PC-9 (cell line): ENCODE results near the gene GBX1. TPM values are rescaled to one million over a fixed set of nuclear protein-coding genes. Genes with fewer than 3 reads are reported as not detected.

Experiments used
- BruUV-seq: library from RNA; stranded (reverse); fragments of 400-500 nt; replicated peaks from 2 replicates; lab custom pipeline; 2021; lab: Mats Ljungman, UMichigan
- CTCF ChIA-PET: fragments of 300-600 bp; sonication (Branson Sonifier 250); formaldehyde crosslinking; loops from one replicate; lab custom pipeline; 2022; ENCODE audit warnings: antibody characterized with exemption; lab: Charles Lee
- POLR2A ChIA-PET: fragments of 300-600 bp; sonication (Branson Sonifier 250); formaldehyde crosslinking; loops from one replicate; lab custom pipeline; 2022; ENCODE audit warnings: antibody characterized with exemption; ENCODE audit not compliant: unreplicated experiment; lab: Charles Lee
- DNase-seq, 2 experiments: peaks; one replicate each; pipeline versions ENCODE4 v3.0.0 to v3.0.0-alpha.2; 2015 to 2022; ENCODE audit warnings: mixed read lengths in 1 of 2
- H2AFZ ChIP-seq: fragments of 200-600 bp; sonication (generic); 2 replicates; pipeline ENCODE4 v1.8.1; 2017; ENCODE audit warnings: antibody characterized with exemption
- H3F3A ChIP-seq: fragments of 200-600 bp; sonication (generic); 2 replicates; pipeline ENCODE4 v1.8.1; 2017; ENCODE audit warnings: antibody characterized with exemption, mild to moderate bottlenecking, low read depth; ENCODE audit not compliant: insufficient read depth
- H3K27ac ChIP-seq: fragments of 200-600 bp; sonication (generic); 2 replicates; pipeline ENCODE4 v1.6.1; 2016; ENCODE audit warnings: mixed run types
- H3K27me3 ChIP-seq: fragments of 200-600 bp; sonication (generic); 2 replicates; pipeline ENCODE4 v1.6.1; 2016; ENCODE audit warnings: low read depth, mixed run types; ENCODE audit not compliant: insufficient read depth
- H3K36me3 ChIP-seq: fragments of 200-600 bp; sonication (generic); 2 replicates; pipeline ENCODE4 v1.6.1; 2016; ENCODE audit warnings: low read depth, mixed run types
- H3K4me1 ChIP-seq: fragments of 200-600 bp; sonication (generic); replicated peaks from 2 replicates; pipeline ENCODE4 v1.6.1; 2016; ENCODE audit warnings: mixed run types; ENCODE audit not compliant: insufficient read depth
- H3K4me2 ChIP-seq: fragments of 200-600 bp; sonication (generic); 2 replicates; pipeline ENCODE4 v1.6.1; 2017; ENCODE audit warnings: mixed run types
- H3K4me3 ChIP-seq: fragments of 200-600 bp; sonication (generic); 2 replicates; pipeline ENCODE4 v1.6.1; 2016; ENCODE audit warnings: mixed run types
- H3K79me2 ChIP-seq: fragments of 200-600 bp; sonication (generic); 2 replicates; pipeline ENCODE4 v1.6.1; 2017; ENCODE audit warnings: low read depth, mixed run types
- H3K9me2 ChIP-seq: fragments of 200-600 bp; sonication (generic); 2 replicates; pipeline ENCODE4 v1.8.1; 2017; ENCODE audit warnings: mild to moderate bottlenecking; ENCODE audit not compliant: insufficient read depth
- H3K9me3 ChIP-seq: fragments of 200-600 bp; sonication (generic); 2 replicates; pipeline ENCODE4 v1.8.1; 2016; ENCODE audit warnings: low read depth; ENCODE audit not compliant: insufficient read depth
- H4K20me1 ChIP-seq: fragments of 200-600 bp; sonication (generic); 2 replicates; pipeline ENCODE4 v1.8.1; 2017; ENCODE audit not compliant: insufficient read depth
- EZH2 ChIP-seq: fragments of 200-600 bp; sonication (generic); IDR thresholded peaks from 2 replicates; pipeline ENCODE4 v1.8.0; 2017; ENCODE audit warnings: antibody characterized with exemption, low read depth
- intact Hi-C: fragments of 100-400 bp; cut with micrococcal nuclease; formaldehyde crosslinking; loops from one replicate; pipeline ENCODE4 v1.10.0; 2022; ENCODE audit not compliant: unreplicated experiment
- total RNA-seq: library from RNA; stranded (reverse); gene quantifications from 2 replicates; pipeline ENCODE4 v1.2.3, GENCODE V29; 2021
- TF ChIP-seq, protein P1 (sequence below): fragments of 200-600 bp; sonication (generic); conservative IDR thresholded peaks from 2 replicates; pipeline ENCODE4 v1.6.1; 2017; ENCODE audit warnings: mixed run types, antibody characterized with exemption, mild to moderate bottlenecking, moderate library complexity

GBX1 gene
- total RNA-seq, 1 experiment from 2014 or later: not detected

DNA sequence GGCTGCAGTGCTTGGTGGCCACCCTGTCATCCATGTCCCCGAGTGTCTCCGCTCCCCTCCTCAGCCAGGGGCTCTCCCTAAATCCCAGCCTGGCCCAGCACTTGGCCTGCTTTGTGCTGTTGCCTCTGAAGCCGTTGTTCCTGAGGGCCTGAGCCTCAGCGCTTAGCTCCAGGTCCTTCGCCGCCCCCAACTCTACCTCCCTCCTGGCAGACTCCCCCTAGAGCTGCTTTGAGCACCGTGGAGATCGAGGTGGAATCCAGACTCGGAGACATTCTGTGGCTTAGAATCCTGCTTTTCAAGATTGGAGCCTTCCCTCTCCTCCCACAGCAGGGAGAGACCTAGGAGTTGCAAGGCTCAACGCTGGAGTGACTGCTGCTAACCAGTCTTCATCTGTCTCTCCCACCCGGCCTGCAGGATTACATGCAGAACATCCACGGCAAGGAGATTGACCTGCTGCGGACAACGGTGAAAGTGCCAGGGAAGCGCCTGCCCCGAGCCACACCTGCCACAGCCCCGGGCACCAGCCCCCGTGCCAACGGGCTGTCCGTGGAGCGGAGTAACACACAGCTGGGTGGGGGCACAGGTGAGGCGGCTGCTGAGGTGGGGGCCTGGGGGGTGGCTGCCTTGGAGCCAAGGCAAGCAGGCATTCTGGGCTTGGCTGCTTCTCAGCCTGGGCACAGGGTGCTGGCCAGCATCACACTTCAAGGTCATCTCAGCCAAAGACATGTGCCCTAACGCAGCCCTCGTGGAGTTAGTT lies 33.3 kb downstream of the GBX1 start:
- intact Hi-C loops: no loop called here
- no peaks in the 10 kb centered on the region for H3K79me2 ChIP-seq
- no TSS peak for BruUV-seq
- no peak for DNase-seq
- H3K27ac ChIP-seq: no peak overlapping the region
- no peaks in the 10 kb centered on the region for H3K4me1 ChIP-seq
- no peaks in the 10 kb centered on the region for H3F3A ChIP-seq
- H3K4me3 ChIP-seq: no peak overlapping the region
- no peaks in the 10 kb centered on the region for H3K9me2 ChIP-seq
- H3K9me3 ChIP-seq: no peaks in the 10 kb centered on the region
- H2AFZ ChIP-seq: no peak overlapping the region
- H4K20me1 ChIP-seq: no peaks in the 10 kb centered on the region; the same call in 1 of the 2 replicates
- no peak for TF ChIP-seq EZH2
- TF ChIP-seq, protein P1, sequence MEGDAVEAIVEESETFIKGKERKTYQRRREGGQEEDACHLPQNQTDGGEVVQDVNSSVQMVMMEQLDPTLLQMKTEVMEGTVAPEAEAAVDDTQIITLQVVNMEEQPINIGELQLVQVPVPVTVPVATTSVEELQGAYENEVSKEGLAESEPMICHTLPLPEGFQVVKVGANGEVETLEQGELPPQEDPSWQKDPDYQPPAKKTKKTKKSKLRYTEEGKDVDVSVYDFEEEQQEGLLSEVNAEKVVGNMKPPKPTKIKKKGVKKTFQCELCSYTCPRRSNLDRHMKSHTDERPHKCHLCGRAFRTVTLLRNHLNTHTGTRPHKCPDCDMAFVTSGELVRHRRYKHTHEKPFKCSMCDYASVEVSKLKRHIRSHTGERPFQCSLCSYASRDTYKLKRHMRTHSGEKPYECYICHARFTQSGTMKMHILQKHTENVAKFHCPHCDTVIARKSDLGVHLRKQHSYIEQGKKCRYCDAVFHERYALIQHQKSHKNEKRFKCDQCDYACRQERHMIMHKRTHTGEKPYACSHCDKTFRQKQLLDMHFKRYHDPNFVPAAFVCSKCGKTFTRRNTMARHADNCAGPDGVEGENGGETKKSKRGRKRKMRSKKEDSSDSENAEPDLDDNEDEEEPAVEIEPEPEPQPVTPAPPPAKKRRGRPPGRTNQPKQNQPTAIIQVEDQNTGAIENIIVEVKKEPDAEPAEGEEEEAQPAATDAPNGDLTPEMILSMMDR: no peak
- no peaks in the 10 kb centered on the region for H3K36me3 ChIP-seq
- H3K27me3 ChIP-seq: no peaks in the 10 kb centered on the region
- CTCF ChIA-PET: no interaction called here
- POLR2A ChIA-PET: no interaction called here
- no peak overlapping the region for H3K4me2 ChIP-seq

DNA sequence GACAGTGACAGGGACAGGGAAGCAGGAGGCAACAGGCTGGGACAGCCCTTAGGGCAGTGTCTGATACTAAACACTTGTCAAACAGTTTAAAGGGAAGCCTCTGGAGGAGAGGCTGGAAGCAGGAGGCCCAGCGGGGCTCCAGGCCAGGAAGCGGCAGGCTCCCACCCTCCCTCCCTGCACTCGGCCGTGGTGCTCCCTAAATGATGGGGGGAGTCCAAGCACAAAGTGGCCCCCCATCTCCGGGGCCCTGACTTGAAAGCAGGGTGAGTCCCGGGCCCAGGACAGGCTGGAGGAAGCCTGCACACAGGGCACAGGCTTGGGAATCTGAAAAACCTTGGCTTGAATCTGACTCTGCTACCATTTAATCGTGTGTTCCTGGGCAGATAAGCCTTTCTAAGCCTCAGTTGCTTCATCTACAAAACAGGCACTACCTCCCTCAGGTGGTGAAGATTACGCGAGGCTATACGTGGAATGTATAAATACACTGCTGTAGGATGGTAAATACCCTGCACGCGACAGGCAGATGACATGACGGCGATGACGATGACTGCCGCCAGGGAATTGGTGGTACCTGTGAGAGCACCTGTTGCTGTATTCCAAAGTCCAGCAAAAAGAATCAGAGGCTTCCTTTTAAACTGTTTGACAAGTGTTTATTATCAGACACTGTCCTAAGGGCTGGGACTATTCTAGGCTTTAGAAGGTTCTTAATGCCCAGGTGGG lies 34.1 kb downstream of the GBX1 start:
- Histone ChIP-seq H4K20me1 (no peaks in the 10 kb centered on the region; the same call in 1 of the 2 replicates), H3K4me2 (no peak overlapping the region), H3K27me3 (no peaks in the 10 kb centered on the region), H3F3A (no peaks in the 10 kb centered on the region), H2AFZ (no peak overlapping the region), H3K27ac (no peak overlapping the region), H3K9me2 (no peaks in the 10 kb centered on the region), H3K79me2 (no peaks in the 10 kb centered on the region), H3K4me1 (no peaks in the 10 kb centered on the region), H3K4me3 (no peak overlapping the region), H3K36me3 (no peaks in the 10 kb centered on the region), H3K9me3 (no peaks in the 10 kb centered on the region)
- DNase-seq: no peak
- BruUV-seq: no TSS peak
- TF ChIP-seq, protein P1: no peak
- no peak for TF ChIP-seq EZH2
- intact Hi-C loops: no loop called here
- ChIA-PET POLR2A (no interaction called here), CTCF (no interaction called here)

GRCh38 chr7:151132461-151133205 lies 34.9 kb downstream of the GBX1 start:
- DNase-seq: no peak
- no peaks in the 10 kb centered on the region for H3F3A ChIP-seq
- no peak overlapping the region for H3K4me3 ChIP-seq
- H3K27ac ChIP-seq: no peak overlapping the region
- no peaks in the 10 kb centered on the region for H3K79me2 ChIP-seq
- no peak for TF ChIP-seq EZH2
- no peak overlapping the region for H2AFZ ChIP-seq
- no peaks in the 10 kb centered on the region for H3K9me3 ChIP-seq
- ChIA-PET CTCF (no interaction called here), POLR2A (no interaction called here)
- no TSS peak for BruUV-seq
- H3K36me3 ChIP-seq: no peaks in the 10 kb centered on the region
- H3K9me2 ChIP-seq: no peaks in the 10 kb centered on the region
- H3K4me1 ChIP-seq: no peaks in the 10 kb centered on the region
- no peaks in the 10 kb centered on the region; the same call in 1 of the 2 replicates for H4K20me1 ChIP-seq
- no peaks in the 10 kb centered on the region for H3K27me3 ChIP-seq
- intact Hi-C loops: no loop called here
- no peak overlapping the region for H3K4me2 ChIP-seq
